HCT116 (cell line): ENCODE measurements around the gene HTR1E. TPM values are rescaled to one million over a fixed set of nuclear protein-coding genes. Genes with fewer than 3 reads are reported as not detected.

Source experiments
- ATAC-seq: fragments of 200-7000 bp; cut with Tn5 transposase; 2 replicates; pipeline ENCODE4 v1.9.1; 2020; ENCODE audit warnings: mild to moderate bottlenecking, moderate library complexity
- BruUV-seq: library from RNA; stranded (reverse); fragments of 400-500 nt; replicated peaks from 2 replicates; lab custom pipeline; 2021; lab: Mats Ljungman, UMichigan
- CTCF ChIA-PET: fragments of 300-600 bp; sonication (Branson Sonifier 250); formaldehyde crosslinking; loops from one replicate; lab custom pipeline; 2021; ENCODE audit warnings: antibody characterized with exemption; lab: Charles Lee
- POLR2A ChIA-PET: fragments of 300-600, 350-600 bp; sonication (Branson Sonifier 250); formaldehyde crosslinking; loops from one replicate; lab custom pipeline; 2021; ENCODE audit warnings: antibody characterized with exemption; lab: Charles Lee
- RAD21 ChIA-PET, 2 experiments: fragments of 300-600 bp; sonication (Branson Sonifier 250); formaldehyde crosslinking; loops; one replicate each; lab custom pipeline; 2023; ENCODE audit warnings: low total read pairs in 2 of 2; ENCODE audit not compliant: uncharacterized antibody in 2 of 2, unreplicated experiment in 2 of 2, low non-redundant PET in 1 of 2; lab: Charles Lee
- DNase-seq: peaks from one replicate; pipeline ENCODE4 v3.0.0-alpha.2; 2010; ENCODE audit warnings: low read depth, low spot score
- H2AFZ ChIP-seq: fragments of 200-600 bp; shearing (Covaris generic), sonication (generic); 2 replicates; pipeline ENCODE4 v1.6.1; 2017; ENCODE audit warnings: low read depth, mixed run types, mixed read lengths, antibody characterized with exemption, low read length; ENCODE audit not compliant: poor library complexity, severe bottlenecking
- H3K27ac ChIP-seq: 2 replicates; pipeline ENCODE4 v1.5.1; 2012; ENCODE audit warnings: low read depth, low read length
- H3K27me3 ChIP-seq: fragments of 200-600 bp; sonication (generic); 2 replicates; pipeline ENCODE4 v1.6.1; 2016; ENCODE audit warnings: mixed run types, low read length, mixed read lengths; ENCODE audit not compliant: insufficient read depth
- H3K36me3 ChIP-seq, 2 experiments: fragments of 200-500 bp in 1 of 2; fragments of 200-600 bp in 1 of 2; sonication (Bioruptor generic) in 1 of 2; sonication (generic) in 1 of 2; 2 replicates each; pipeline versions ENCODE4 v1.5.1 to v1.6.1; 2014 to 2016; ENCODE audit warnings: low read length in 2 of 2, inconsistent platforms in 1 of 2, mixed read lengths in 1 of 2, mixed run types in 1 of 2; ENCODE audit not compliant: insufficient read depth in 2 of 2, control insufficient read depth in 1 of 2
- H3K4me1 ChIP-seq, 2 experiments: fragments of 200-600 bp in 1 of 2; sonication (generic) in 1 of 2; 2 replicates each; pipeline versions ENCODE4 v1.5.1 to v1.6.1; 2012 to 2017; ENCODE audit warnings: low read length in 2 of 2, inconsistent platforms in 1 of 2, mild to moderate bottlenecking in 1 of 2, mixed read lengths in 1 of 2, mixed run types in 1 of 2, moderate library complexity in 1 of 2; ENCODE audit not compliant: insufficient read depth in 2 of 2, control insufficient read depth in 1 of 2
- H3K4me2 ChIP-seq: fragments of 200-600 bp; sonication (generic); 2 replicates; pipeline ENCODE4 v1.6.1; 2017; ENCODE audit warnings: mixed run types, low read length, mixed read lengths
- H3K4me3 ChIP-seq, 2 experiments: fragments of 200-600 bp in 1 of 2; sonication (generic) in 1 of 2; replicated peaks in 1 of 2; 2 replicates each; pipeline ENCODE4 v1.5.1; 2011 to 2016; ENCODE audit warnings: low read length in 2 of 2, control low read depth in 1 of 2, low read depth in 1 of 2, mild to moderate bottlenecking in 1 of 2, mixed read lengths in 1 of 2, mixed run types in 1 of 2
- H3K79me2 ChIP-seq: fragments of 200-600 bp; sonication (generic); 2 replicates; pipeline ENCODE4 v1.6.1; 2017; ENCODE audit warnings: mild to moderate bottlenecking, mixed run types, low read length, moderate library complexity, mixed read lengths; ENCODE audit not compliant: insufficient read depth
- H3K9ac ChIP-seq: fragments of 200-600 bp; sonication (generic); 2 replicates; pipeline ENCODE4 v1.6.1; 2016; ENCODE audit warnings: low read length, mixed read lengths
- H3K9me2 ChIP-seq: fragments of 200-600 bp; sonication (generic), shearing (Covaris generic); 2 replicates; pipeline ENCODE4 v1.6.1; 2017; ENCODE audit warnings: mixed run types, mild to moderate bottlenecking, moderate library complexity; ENCODE audit not compliant: insufficient read depth
- H3K9me3 ChIP-seq, 2 experiments: fragments of 200-500 bp in 1 of 2; fragments of 200-600 bp in 1 of 2; sonication (Bioruptor generic) in 1 of 2; sonication (generic) in 1 of 2; 2 replicates each; pipeline ENCODE4 v1.6.1; 2014 to 2017; ENCODE audit warnings: low read length in 2 of 2, mixed read lengths in 2 of 2, inconsistent platforms in 1 of 2, low read depth in 1 of 2, mild to moderate bottlenecking in 1 of 2, mixed run types in 1 of 2, moderate library complexity in 1 of 2; ENCODE audit not compliant: control insufficient read depth in 1 of 2, insufficient read depth in 1 of 2
- H4K20me1 ChIP-seq: fragments of 200-600 bp; sonication (generic), shearing (Covaris generic); 2 replicates; pipeline ENCODE4 v1.6.1; 2017; ENCODE audit warnings: mixed run types, mild to moderate bottlenecking, moderate library complexity; ENCODE audit not compliant: insufficient read depth
- CEBPB ChIP-seq: IDR thresholded peaks from 2 replicates; pipeline ENCODE4 v1.6.1; 2012; ENCODE audit warnings: low read depth
- EGR1 ChIP-seq: IDR thresholded peaks from 2 replicates; pipeline ENCODE4 v1.6.1; 2012; ENCODE audit warnings: low read depth
- EZH2phosphoT487 ChIP-seq: fragments of 200-600 bp; IDR thresholded peaks from 2 replicates; pipeline ENCODE4 v1.6.1; 2018; ENCODE audit warnings: antibody characterized with exemption, borderline replicate concordance
- MAX ChIP-seq: IDR thresholded peaks from 2 replicates; pipeline ENCODE4 v1.6.1; 2012
- POLR2A ChIP-seq: IDR thresholded peaks from 2 replicates; pipeline ENCODE4 v1.7.0; 2011; ENCODE audit warnings: borderline replicate concordance; ENCODE audit not compliant: insufficient read depth, insufficient read length; ENCODE audit errors: extremely low read depth
- RAD21 ChIP-seq: IDR thresholded peaks from 2 replicates; pipeline ENCODE4 v1.6.1; 2012; ENCODE audit warnings: low read depth, mild to moderate bottlenecking
- REST ChIP-seq: IDR thresholded peaks from 2 replicates; pipeline ENCODE4 v1.6.1; 2012; ENCODE audit warnings: low read depth
- SRF ChIP-seq: IDR thresholded peaks from 2 replicates; pipeline ENCODE4 v1.6.1; 2012; ENCODE audit warnings: low read depth
- TCF7L2 ChIP-seq: IDR thresholded peaks from 2 replicates; pipeline ENCODE4 v1.7.0; 2011; ENCODE audit warnings: borderline replicate concordance, inconsistent platforms; ENCODE audit not compliant: insufficient read depth, insufficient read length; ENCODE audit errors: extremely low read depth
- ZBTB33 ChIP-seq: IDR thresholded peaks from 2 replicates; pipeline ENCODE4 v1.6.1; 2011; ENCODE audit warnings: mild to moderate bottlenecking, low read length, moderate library complexity; ENCODE audit not compliant: insufficient replicate concordance; ENCODE audit errors: extremely low read depth
- ZFX ChIP-seq: fragments of 450-650 bp; IDR thresholded peaks from 2 replicates; pipeline ENCODE4 v1.6.1; 2017
- intact Hi-C: fragments of 100-400 bp; cut with micrococcal nuclease; formaldehyde crosslinking; loops from 2 replicates; pipeline ENCODE4 v1.10.0; 2022
- total RNA-seq: library from RNA; stranded (reverse); gene quantifications from one replicate; pipeline ENCODE4 v1.2.1, GENCODE V29; 2021; ENCODE audit not compliant: unreplicated experiment

HTR1E gene
- total RNA-seq, 1 experiment from 2014 or later: not detected

- ChIA-PET RAD21 (no interaction called here), POLR2A (no interaction called here), CTCF (no interaction called here)
- no peaks in the 10 kb centered on the region for H4K20me1 ChIP-seq
- no peak for TF ChIP-seq POLR2A
- no peak for TF ChIP-seq RAD21
- no peak for TF ChIP-seq ZFX
- TF ChIP-seq EZH2phosphoT487: no peak
- TF ChIP-seq SRF: no peak
- TF ChIP-seq ZBTB33: no peak
- no peak for TF ChIP-seq MAX
- no peak for TF ChIP-seq REST
- TF ChIP-seq EGR1: no peak
- no peak for TF ChIP-seq TCF7L2
- no peak for TF ChIP-seq CEBPB
- H3K9ac ChIP-seq: no peak overlapping the region
- H3K9me3 ChIP-seq: no peaks in the 10 kb centered on the region
- ATAC-seq (no peak), DNase-seq (no peak)
- no peaks in the 10 kb centered on the region for H3K4me1 ChIP-seq
- H3K27me3 ChIP-seq: 0 out of 2 replicates have a peak, but pooled peaks cover 8% of the 10 kb centered on the region
- H2AFZ ChIP-seq: no peak overlapping the region
- no peaks in the 10 kb centered on the region for H3K36me3 ChIP-seq
- no peak overlapping the region for H3K27ac ChIP-seq
- intact Hi-C loops: no loop called here
- H3K4me2 ChIP-seq: no peak overlapping the region
- no peaks in the 10 kb centered on the region for H3K79me2 ChIP-seq
- H3K9me2 ChIP-seq: no peaks in the 10 kb centered on the region
- no TSS peak for BruUV-seq
- no peak overlapping the region for H3K4me3 ChIP-seq
These were observed 12.4 kb downstream of the HTR1E start for GRCh38 chr6:86949771-86950170.
